HL-60/S4 treated with retinoic acid at 250 ng/mL for 4 days and 3 days (cell line): ENCODE data around the gene MAGI3.
"Not testable (repeated sequence)": the region's sequence is repeated elsewhere in the genome, so short reads cannot be mapped to it uniquely, and the experiment has no call there.

Experiments
- in situ Hi-C: fragments of 300-500 bp; cut with MboI; formaldehyde crosslinking; loops from 2 replicates; pipeline ENCODE4 v1.7.0; 2022; ENCODE audit warnings: low sequenced_read_pairs

Gene MAGI3

GRCh38 chr1:113508364-113509164 is 118.2 kb downstream of the MAGI3 start:
- in situ Hi-C loops = no loop called here

- in situ Hi-C loops = not testable (repeated sequence)
Observed at GRCh38 chr1:113509766-113510165, 119.5 kb downstream of the MAGI3 start.

GRCh38 chr1:113511269-113511668 is 121.0 kb downstream of the MAGI3 start:
- in situ Hi-C loops = no loop called here

GRCh38 chr1:113515498-113515897 is 125.2 kb downstream of the MAGI3 start:
- in situ Hi-C loops = no loop called here

DNA sequence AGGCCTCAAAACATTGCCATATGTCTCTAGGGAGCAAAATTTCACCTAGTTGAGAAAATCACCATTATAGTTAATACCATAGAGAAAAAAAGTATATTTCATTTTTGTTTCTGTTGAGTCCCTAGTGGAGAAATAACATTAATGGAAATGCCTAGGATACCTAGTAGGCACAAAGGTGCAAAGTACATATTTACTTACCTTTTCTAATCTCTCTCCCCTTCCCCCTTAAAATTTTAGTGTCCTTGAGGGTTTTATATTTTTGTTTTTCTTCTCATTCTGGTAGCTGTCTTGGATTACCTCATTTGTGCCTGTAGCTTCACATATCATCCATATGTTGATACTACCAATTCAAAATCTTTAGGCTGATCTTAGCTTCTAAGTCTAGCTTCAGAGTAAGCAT is 127.0 kb downstream of the MAGI3 start:
- in situ Hi-C loops = no loop called here

GRCh38 chr1:113517983-113518382 is 127.7 kb downstream of the MAGI3 start:
- in situ Hi-C loops = no loop called here

DNA sequence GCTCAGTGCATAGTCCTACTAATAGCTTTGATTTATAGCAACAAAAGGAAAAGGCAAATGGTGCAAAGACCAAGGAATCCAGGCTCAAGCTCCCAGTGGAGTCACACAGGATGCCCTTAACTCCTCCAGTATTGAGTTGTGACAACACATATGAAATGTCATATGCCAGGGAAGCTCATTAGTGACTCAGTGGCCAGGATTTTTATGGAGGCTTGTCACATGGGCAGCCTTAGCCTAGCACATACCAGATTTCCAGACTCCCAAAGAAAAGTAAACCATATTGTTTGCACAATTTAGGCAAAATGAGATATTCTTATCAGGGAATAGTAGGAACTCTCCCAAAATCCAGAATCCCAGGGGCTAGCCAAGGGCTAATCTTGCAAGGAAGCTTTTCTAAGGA is 129.2 kb downstream of the MAGI3 start:
- in situ Hi-C loops = no loop called here

GRCh38 chr1:113530021-113530420 is 139.7 kb downstream of the MAGI3 start:
- in situ Hi-C loops = no loop called here

DNA sequence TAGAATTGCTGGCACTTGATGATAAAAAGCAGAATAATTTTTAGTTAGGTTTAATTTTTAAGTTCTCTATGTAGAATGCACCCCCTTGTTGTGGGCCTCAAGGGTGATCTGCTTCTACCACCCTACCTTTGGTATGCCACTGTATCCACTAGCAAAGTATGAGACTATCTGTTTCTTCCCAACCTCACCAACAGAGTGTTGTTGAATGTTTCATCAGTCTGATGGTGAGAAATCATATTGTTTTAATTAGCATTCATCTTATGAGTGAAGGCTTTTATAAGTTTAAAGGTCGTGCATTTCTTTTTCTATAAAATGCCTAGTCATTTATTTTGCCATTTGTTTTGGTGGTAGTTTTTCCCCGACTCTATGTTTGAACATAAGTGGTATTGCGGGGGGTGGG is 141.0 kb downstream of the MAGI3 start:
- in situ Hi-C loops = no loop called here

- in situ Hi-C loops = no loop called here
Observed at GRCh38 chr1:113533061-113533460, 142.7 kb downstream of the MAGI3 start.

GRCh38 chr1:113534130-113534817 is 144.0 kb downstream of the MAGI3 start:
- in situ Hi-C loops = no loop called here

GRCh38 chr1:113534875-113535274 is 144.6 kb downstream of the MAGI3 start:
- in situ Hi-C loops = no loop called here

DNA sequence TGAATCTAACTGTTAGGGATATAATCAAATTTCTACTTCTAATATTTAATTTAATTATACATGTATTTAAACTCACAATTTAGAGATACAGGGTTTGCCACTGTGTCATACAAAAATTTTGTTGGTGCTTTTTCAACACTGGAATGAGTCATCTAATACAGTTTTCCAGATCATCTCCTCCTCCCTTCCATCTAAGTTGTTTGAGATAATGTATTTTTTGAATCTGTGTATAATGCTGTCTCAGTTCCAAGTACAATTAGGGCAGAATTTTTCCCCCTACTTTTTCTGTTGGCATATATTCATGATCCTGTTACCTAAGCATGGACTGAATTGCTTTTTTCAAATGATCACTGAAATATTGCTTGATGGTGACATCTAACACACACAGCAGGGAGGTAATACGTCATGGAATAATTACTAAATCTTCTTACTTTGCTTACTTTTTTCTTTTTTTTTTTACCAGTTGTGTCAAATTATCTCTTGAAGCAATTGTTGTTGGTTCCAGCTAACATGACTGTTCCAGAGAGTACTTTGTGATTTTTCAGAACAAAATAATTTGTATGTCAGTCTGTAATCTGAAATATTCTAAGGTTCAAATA is 146.0 kb downstream of the MAGI3 start:
- in situ Hi-C loops = no loop called here

- in situ Hi-C loops = no loop called here
Observed at GRCh38 chr1:113538225-113538624, 147.9 kb downstream of the MAGI3 start.

- in situ Hi-C loops = no loop called here
Observed at GRCh38 chr1:113540335-113540734, 150.0 kb downstream of the MAGI3 start.

DNA sequence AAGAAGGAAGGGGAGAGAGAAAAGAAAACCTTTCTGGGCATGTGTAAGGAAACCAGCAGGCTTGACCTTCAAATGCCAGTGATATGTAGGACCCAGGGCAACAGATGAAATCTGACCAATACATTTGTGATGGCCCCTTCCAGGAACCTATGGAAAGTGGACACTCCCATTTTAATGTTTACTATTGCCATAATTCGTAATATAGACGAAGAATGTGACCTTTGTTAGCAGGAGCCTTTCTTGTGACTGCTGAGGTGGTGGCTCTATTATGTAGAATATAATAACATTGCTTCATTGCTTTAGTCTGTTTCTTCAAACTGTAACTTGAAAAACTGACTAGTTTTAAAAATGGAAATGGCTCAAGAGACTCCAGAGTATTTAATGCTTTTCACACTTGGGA is 150.8 kb downstream of the MAGI3 start:
- in situ Hi-C loops = no loop called here

GRCh38 chr1:113542221-113542701 is 151.9 kb downstream of the MAGI3 start:
- in situ Hi-C loops = no loop called here

DNA sequence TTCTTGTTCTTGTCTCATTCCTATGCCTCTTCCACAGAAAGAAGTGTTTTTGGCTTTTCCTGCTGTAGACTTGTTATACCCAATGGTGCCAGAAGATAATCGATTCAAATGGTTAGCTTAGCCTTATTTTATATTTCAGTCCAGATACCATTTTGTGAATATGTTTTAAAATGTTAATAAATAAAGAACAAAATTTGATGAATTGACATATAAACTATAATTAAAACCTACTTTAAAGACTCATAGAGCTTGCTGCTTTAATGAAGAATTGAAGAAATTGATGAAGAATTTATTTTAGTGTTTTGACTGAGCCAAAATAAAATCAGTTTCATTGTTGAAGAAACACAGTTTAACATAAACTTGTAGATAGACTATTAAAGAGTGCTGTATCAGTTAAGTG is 152.8 kb downstream of the MAGI3 start:
- in situ Hi-C loops = no loop called here

GRCh38 chr1:113545210-113545609 is 154.9 kb downstream of the MAGI3 start:
- in situ Hi-C loops = no loop called here

GRCh38 chr1:113545626-113546025 is 155.3 kb downstream of the MAGI3 start:
- in situ Hi-C loops = no loop called here

GRCh38 chr1:113551728-113552127 is 161.4 kb downstream of the MAGI3 start:
- in situ Hi-C loops = no loop called here

- in situ Hi-C loops = no loop called here
Observed at GRCh38 chr1:113552244-113552643, 161.9 kb downstream of the MAGI3 start.
